Activated gamma-delta T cell treated with anti-CD3 and anti-CD28 coated beads, Interleukin-2, amount 50 U/mL, for 16 hours (primary cell): ENCODE measurements around the gene ABCA13.

ENCODE experiments used
- DNase-seq: peaks from one replicate; pipeline ENCODE4 v3.0.0-alpha.2; 2020; ENCODE audit warnings: low read depth

The ABCA13 gene

DNA sequence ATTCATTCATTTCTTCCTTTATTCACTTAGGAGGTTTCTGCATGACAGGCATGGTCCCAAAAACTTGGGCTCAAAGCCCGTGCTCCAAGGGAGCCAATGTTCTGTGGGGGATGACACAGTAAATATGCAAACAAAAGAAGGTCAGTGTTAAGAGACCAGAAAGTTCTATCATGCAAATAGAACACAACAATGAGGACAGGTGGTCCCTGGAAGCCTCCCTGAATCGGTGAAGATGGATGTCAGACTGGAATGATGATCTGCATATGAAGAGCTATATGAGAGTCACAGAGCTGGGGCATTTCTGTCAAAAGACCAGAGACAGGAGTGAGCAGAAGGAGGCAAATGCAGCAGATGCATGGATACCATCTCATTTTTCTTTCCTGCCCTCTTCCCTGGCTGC lies 129.0 kb downstream of the ABCA13 start:
- DNase-seq = no peak

DNA sequence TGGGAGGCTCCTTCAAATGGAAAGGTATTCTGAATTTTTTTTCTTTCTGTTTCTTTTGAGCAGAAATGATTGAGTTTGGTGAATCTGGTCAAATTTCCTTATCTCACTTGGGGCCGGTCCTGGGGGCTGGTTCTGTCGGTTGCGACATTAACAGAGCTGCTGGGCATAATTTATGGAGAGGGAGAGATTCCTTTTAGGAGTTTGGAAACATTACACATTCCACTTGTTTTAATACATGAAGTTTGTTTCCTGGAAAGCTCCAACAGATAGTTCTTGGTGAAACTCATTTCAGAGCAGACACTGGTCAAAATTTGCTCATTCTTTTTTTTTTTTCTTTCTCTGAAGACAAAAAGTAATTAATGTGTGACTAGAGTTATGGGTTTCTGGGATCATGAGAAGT lies 129.9 kb downstream of the ABCA13 start:
- no peak for DNase-seq

DNA sequence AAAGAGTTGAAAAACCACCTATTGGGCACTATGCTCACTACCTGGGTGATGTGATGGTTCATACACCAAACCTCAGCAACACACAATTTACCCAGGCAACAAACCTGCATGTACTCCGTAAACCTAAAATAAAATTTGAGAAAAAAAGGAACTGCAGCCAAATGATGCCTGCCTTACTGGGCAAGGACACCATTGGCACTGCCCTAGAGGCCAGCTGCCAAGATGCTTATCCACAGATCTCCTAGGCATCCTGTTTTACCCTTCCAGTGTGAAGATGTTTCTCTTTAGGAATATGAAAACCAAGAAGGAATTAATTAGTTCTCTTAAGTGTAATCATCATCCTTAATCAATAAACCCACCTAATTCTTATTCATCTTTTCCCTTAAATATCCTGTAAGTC lies 133.4 kb downstream of the ABCA13 start:
- DNase-seq = no peak

DNA sequence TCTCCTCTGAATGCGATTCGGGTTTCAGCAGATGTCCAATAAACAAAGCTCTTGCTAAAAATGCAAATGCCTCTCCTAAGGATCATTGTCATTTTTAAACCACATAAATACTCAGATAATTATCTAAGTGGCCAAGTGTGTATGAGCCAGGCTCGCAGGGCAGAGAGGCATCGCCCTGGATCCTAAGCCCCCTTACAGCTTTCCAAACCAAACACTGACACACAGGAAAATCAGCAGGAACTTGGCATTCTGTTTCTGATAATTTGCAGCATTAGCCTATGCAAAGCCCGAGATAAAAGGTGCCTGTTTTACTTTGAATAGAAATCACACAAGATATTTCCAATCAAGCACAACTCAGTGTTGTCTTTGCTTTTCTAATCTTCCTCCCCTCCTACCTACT lies 134.4 kb downstream of the ABCA13 start:
- no peak for DNase-seq

DNA sequence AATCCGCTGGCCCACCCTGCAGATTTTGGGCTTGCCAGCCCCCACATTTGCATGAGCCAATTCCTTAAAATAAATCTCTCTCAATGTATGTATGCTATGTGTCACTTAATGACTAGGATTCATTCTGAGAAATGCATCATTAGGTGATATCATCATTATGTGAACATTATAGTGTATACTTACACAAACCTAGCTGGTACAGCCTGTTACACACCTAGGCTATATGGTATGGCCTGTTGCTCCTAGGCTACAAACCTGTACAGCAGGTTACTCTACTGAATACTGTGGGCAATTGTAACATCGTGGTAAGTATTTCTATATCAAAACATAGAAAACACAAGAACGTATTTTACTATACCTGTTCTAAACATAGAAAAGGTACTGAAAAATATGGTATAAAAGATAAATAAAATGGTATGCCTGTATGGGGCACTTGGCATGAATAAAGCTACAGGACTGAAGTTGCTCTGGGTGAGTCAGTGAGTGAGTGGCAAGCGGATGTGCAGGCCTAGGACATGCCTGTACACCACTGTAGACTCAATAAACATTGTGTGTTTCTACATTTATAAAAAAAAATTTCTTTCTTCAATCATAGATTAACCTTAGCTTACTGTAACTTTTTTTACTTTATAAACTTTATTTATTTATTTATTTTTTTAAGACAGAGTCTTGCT lies 135.9 kb downstream of the ABCA13 start:
- no peak for DNase-seq

DNA sequence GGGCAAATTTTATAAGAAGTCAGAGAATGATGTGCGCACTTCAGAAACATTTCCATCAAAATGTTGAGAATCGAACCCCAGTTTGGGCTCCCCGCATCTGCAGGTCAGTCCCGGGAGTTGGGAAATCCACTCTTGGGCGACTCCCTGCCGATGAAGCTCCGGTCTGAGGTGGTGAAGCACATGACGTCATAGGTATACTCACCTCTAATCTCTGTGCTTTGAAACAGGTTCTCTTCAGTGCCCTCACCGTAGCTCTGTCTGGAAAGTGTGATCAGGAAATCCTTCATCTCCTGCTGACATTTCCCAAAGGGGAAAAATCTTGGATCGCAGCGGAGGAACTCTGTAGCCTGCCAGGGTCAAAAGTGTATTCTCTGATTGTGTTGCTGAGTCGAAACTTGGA lies 138.5 kb downstream of the ABCA13 start:
- DNase-seq = no peak

DNA sequence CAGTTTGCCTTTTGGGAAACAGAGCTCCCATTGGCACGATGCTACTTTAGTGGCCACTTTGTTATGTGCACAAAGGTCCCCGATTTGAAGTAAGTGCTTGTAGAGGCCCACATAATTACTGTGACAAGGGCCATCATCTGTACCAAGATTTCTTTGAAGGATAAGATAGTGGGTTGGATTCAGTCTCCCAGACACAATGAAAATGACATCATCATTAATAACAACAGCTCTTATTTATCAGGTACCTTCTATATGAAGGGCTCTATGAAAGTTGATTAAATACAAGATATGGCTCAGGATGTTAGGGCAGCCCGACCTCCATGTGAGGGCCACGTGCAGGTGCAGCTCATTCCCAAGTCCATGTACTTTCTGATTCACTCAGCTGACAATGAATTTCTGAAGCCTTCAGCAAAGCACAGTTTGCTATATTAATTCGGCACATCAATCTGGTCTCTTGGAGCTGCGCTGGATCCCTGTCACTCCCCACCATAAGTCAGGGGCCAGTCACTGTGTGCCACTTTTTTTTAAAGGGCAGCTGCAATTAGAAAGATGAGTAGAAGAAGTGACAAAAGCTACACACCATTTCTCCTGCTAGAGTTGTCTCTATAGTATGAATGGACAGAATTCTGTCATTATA lies 140.3 kb downstream of the ABCA13 start:
- DNase-seq = no peak

DNA sequence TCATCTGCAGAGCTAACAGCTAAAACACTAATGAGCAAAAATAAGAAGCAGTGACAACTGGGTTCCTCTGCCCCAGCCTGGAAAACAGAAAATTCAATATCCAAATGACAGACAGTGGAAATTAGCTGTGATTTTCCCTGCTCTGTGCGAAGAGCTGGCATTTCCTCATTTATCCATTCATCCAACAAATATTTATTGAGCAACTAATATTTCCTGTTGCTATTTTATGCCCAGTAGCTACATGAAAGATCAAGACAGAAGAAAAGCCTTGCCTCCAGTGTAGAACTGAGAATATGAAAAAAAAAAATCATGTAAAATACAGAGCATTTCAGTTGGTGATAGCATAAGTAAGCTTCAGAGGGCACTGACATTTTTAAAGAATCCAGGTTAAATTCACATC lies 140.9 kb downstream of the ABCA13 start:
- no peak for DNase-seq

DNA sequence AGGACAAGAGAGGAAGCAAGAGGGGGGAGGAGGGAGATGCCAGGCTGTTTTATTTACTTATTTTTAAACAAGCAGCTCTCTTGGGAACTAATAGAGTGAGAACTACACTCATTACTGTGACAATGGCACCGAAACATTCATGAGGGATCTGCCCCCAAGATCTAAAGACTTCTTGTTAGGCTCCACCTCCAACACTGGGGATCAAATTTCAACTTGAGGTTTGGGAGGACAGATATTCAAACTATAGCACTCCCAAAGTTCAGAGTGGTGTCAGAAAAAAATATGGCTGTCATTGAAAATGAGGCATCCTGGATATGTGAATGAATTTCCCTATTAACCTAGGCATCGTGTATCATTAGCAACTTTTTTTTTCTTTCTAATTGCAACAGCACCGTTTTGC lies 145.5 kb downstream of the ABCA13 start:
- DNase-seq = no peak

DNA sequence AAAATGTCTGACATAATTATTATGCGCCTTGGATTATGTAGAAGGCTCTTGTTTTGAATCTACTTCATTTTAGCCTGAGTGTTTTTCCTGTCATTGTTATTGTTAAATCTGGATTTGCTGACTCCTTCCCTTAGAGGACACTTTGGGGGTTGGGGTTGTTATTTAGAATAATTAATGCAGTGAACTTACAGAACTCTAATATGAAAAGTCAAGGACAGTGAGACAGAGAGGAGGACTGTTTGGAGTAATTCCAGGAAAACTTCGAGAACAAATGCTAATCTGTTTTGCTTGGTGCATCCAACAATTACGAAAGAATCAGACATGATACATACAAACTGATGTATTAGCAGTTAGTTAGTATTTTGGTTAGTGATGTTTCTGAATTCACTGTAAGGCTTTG lies 146.1 kb downstream of the ABCA13 start:
- no peak for DNase-seq

DNA sequence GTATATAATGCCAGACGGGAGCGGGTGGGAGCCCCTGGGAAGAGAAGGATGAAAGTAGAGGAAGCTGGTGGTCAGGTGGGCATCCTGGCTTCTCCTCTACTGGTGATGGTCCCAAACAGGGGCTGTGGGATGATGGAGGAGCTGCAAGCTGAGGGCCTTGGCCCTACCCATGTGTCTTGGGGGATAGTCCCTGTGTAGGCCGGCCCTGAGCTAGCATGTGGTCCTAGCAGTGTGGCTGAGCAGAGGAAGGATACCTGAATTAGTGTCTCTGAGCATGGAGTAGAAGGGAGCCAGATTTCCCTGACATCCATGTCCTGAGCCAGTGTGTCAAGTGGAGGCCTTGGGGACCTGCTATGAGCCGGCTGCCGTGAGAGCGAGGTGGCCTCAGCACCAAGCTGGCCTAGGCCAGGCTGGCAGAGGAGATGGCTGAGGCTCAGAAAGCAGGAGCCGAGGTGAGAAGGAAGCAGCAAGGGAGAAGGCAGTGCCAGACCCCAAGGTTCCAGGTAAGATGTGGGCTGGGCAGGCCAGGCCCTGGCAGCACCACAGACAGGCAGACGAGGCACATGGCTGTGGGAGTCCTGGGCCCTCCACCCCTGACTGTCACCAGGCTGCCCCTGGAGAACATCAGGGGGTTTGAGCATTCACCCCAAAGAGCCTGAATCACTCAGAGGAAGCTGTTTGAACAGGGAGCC lies 150.2 kb downstream of the ABCA13 start:
- DNase-seq = no peak

DNA sequence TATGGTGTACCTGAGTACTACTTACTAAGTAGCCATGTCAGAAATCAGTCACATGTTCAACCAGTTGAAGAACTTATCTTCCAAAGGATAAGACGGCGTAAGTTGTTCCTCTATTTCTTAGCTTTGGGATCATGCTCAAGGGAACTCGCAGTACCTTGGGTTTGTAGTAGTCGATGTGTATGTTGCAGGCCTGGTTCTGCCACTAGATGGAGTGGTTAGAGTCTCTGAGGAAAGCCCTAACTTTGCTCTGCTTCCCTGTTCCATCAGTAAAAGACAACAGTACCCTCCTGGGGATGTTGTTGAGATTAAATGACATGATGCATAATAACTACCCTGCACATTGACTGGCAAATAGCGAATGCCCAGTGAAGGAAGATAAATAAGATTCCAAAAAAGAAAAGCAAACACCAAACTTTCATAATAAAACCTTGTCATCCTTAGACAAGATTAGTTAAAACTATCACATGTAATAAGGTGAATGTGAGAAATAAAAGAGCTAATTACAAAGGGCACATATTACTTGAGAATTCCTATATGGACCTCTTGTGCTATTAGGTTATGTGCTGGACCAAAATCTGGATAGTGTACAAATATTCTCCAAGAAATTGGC lies 165.9 kb downstream of the ABCA13 start:
- no peak for DNase-seq

DNA sequence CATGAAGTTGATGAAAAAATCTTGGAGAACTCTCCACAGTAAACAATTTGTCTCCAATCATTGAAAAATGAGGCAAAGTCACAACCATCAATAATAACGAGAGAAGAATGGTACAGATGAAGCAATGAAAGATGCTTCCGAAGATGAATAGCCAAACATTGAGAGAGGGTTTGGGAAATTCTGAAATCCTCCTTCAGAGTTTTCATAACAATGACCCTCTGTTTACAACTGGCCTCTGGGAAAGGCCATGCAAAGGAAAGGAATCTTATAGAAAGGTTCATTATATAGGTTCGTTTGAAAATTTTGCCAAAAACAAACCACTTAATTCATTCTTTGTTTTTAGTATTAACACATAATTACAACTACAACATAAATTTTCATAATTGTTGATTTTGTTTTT lies 166.5 kb downstream of the ABCA13 start:
- no peak for DNase-seq

DNA sequence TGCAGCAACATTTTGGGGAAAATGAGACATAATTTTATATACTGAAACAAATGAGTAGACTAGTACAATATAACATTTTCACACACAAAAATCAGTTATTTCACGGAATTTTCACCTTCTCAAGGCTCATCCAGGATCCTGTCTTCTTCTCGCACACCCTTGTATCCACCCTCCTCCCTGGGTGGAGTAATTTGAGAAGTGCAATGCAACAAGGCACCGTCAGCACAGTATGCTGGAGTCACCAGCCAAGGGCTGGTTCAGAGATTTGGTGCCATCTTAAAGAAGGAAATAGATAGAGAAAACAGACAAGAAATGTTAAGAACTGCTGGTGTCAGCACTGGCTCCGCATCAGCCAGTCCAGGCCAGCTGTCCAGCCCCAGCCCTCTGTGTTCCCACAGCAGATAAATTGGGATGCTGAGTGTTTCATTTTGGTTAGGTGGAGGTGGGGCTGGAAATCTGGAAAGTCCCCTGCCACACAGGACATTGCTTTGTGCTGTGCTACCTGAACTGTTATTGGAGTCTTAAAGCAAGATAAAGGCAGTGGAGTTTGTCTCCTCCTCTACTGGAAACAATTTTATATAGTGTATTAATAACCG lies 176.1 kb downstream of the ABCA13 start:
- DNase-seq = no peak

DNA sequence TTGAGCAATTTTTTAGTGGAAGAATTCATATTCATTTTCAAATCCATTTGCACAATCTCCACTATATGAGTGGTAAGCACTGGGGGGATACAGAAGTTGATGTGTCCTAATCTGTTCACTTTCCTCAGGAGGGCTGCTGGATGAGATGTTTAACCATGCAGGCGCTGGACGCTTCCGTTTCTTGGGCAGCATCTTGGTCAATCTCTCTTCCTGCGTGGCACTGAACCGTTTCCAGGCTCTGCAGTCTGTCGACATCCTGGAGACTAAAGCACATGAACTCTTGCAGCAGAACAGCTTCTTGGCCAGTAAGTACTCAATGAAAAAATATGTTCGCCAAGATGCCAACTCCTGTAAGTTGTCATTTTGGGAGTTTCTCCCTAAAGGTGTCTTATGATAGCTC lies 179.3 kb downstream of the ABCA13 start:
- DNase-seq = no peak

DNA sequence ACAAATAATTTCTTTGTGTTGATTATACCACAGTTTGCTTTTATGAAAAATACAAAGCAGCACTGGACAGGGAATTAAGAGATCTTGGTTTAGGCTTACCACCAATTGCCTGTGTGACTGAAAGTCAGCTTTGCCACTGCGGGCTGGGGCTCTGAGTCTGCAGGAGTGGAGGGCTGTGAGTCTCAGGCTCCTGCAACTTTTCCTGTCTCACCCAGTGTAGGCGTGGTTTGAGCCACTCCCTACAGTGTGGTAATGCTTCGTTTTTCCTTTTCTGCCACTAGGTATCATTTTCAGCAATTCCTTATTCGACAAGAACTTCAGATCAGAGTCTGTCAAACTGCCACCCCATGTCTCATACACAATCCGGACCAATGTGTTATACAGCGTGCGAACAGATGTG lies 180.6 kb downstream of the ABCA13 start:
- no peak for DNase-seq

DNA sequence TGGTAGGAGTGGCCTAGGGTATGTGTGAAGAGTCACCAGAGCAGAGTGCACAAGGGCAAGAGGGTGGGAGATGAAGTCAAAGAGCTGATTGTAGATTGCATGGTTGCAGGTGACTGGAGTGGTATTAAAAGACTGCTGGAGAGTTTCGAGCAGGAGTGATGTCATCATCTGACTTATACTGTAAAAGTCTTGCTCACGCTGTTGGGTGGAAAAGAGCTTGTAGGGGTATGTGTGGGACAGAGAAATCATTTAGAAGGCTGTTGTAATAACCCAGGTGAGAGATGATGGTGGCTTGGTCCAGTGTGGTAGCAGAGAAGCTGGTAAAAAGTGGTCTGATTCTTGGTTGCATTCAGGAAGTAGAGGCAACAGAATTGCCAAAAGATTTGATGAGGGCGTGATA lies 184.1 kb downstream of the ABCA13 start:
- no peak for DNase-seq

DNA sequence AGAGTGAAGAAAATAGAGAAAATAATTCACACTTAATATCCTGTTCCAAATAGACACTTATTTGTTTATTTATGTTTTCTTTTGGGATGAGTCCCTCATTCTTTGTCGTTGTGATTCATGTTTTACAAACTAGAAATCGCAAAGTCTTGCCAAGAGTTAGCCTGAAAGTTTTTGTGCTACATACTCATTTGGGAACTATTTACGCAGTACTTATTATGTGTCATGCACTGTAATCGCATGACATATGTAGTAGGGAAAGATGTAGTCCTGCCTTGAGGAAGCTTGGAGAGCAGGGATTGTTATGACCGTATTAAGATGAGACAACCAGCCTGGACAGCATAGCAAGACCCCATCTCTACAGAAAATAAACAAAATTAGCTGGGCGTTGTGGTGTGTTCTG lies 189.3 kb downstream of the ABCA13 start:
- no peak for DNase-seq

DNA sequence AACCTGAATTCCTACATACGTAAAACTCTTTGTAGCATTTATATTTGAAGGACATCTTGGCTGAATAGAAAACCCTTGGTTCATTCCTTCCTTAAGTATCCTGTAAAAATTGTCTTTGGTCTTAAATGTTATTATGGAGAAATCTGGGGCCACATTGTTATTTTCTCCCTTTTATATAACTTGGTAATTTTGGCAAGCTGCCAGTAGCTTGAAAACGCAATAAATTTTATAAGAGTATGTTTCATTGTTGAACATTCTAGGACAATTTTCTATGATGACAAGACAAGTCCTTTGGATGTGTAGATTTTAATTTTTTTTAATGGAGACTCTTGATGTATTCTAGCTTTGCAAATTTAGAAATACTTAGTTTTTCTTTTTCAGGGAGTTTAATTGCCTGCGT lies 191.9 kb downstream of the ABCA13 start:
- DNase-seq = no peak

DNA sequence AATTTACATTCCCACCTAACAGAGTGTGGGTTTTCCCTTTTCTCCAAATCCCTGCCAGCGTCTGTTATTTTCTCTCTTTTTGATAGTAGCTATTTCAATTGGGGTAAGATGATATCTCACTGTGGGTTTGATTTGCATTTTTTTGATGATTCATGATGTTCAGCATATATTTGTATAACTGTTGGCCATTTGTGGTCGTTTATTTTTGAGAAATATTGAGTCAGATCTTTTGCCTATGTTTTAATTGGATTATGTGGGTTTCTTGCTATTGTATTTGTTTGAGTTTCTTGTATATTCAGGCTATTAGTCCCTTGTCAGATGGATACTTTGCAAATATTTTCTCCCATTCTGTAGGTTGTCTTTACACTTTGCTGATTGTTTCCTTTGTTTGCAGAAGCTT lies 193.8 kb downstream of the ABCA13 start:
- DNase-seq = no peak

DNA sequence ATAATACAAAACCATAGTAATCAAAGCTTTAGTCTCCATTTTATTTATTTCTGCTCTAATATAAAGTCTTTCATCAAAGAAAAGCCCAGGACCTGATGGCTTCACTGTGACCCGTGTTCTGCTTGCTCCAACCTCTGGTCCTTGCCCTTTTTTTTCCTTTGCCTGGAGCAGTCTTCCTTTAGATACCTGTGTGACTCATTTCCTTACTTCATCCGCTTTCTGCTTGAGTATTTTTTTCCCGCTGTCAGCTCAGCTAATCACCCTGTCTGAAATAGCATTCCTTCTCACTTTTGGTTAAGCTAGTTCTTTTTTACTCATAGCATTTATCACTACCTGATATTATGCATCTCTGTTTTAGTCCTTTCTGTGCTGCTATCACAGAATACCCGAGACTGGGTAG lies 194.8 kb downstream of the ABCA13 start:
- DNase-seq = no peak

DNA sequence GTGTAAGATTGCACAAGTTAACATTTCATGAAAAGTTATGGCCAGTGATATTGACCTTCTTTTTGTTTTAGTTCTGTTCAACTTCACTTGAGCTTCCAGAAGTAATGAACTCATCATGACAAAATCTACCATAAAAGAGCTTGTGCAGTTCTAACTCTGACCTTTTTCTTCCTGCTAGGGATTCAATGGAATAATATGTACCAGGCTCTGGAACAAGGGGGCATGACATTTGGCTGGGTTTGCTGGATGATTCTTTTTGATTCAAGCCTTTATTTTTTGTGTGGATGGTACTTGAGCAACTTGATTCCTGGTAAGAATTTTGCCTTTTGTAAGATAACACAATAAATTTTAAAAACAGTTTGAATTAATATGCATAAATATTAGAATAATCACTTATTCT lies 205.0 kb downstream of the ABCA13 start:
- no peak for DNase-seq

DNA sequence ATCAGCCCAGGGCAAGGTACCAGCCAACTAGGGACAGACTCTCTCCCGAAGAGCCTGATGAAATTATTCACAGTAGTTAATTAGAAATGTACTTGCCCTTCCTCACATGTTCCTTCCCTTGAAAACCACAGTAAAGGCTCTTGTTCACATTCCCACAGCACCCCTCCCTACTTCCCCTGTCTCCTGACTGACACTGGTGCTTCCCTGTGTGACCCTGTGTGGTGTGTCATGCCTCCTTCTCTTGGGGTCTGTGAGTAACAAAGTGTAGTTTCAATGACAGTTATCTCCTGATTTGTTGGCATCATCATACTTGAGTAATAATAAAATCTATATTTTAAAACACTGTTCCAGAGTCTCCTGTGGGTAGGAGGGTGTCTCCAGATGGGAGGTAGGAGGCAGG lies 209.7 kb downstream of the ABCA13 start:
- DNase-seq = no peak
